ENCODE results near the gene SNX8. TPM values are rescaled to one million over a fixed set of nuclear protein-coding genes. Genes with fewer than 3 reads are reported as not detected.

SNX8 gene
- total and polyA plus RNA-seq, 2 of the 4 experiments (the other 2 are of a cell fraction) = 7.7 to 55.9 TPM

GRCh38 chr7:2295936-2296620 lies 18.2 kb downstream of the SNX8 start:
- Histone ChIP-seq H2AK5ac (ENCODE audit: low read depth, low read length) (no peak overlapping the region), H3K27ac (ENCODE audit: insufficient read depth, low read length) (no peak overlapping the region), H4K8ac (ENCODE audit: low read depth in 2 of 2, low read length in 2 of 2) (no peak overlapping the region), H3K14ac (replicated peaks; ENCODE audit: low read depth, low read length) (no peak overlapping the region), H4K91ac (ENCODE audit: insufficient read depth, low read depth, low read length) (no peak overlapping the region), H3K9ac (ENCODE audit: low read depth, low read length) (no peak overlapping the region), H3K18ac (ENCODE audit: low read depth, low read length) (no peak overlapping the region), H3K4me1 (ENCODE audit: control insufficient read depth, insufficient read depth, low read length) (peaks cover 8% of the 10 kb centered on the region), H2AFZ (replicated peaks; ENCODE audit: low read length, poor library complexity) (no peak overlapping the region), H3K27me3 (ENCODE audit: control insufficient read depth, insufficient read depth, low read length) (no peaks in the 10 kb centered on the region), H2BK20ac (ENCODE audit: low read depth, low read length) (no peak overlapping the region), H3K4ac (ENCODE audit: low read depth, low read length) (no peak overlapping the region), H2BK120ac (ENCODE audit: low read depth, low read length) (no peak overlapping the region), H4K5ac (ENCODE audit: low read depth, low read length) (no peak overlapping the region), H2AK9ac (replicated peaks; ENCODE audit: low read depth, low read length, poor library complexity) (no peak overlapping the region), H4K20me1 (ENCODE audit: insufficient read depth, low read length) (peaks cover 4% of the 10 kb centered on the region), H3K9me3 (ENCODE audit: control insufficient read depth, insufficient read depth, low read length) (no peaks in the 10 kb centered on the region), H3K79me1 (ENCODE audit: low read depth in 1 of 2, low read length in 2 of 2) (peaks cover 29 to 59% of the 10 kb centered on the region in 2 experiments), H2BK15ac (ENCODE audit: low read depth, low read length) (no peak overlapping the region), H2BK5ac (ENCODE audit: low read depth, low read length, poor library complexity, severe bottlenecking) (no peak overlapping the region), H3K4me3 (ENCODE audit: insufficient read depth, low read depth, low read length) (no peak overlapping the region), H3K4me2 (ENCODE audit: low read depth, low read length) (no peak overlapping the region), H3K23ac (ENCODE audit: low read depth, low read length) (no peak overlapping the region), H3K56ac (ENCODE audit: extremely low read depth, insufficient read depth, low read length) (no peak overlapping the region), H3K9me1 (ENCODE audit: insufficient read depth, low read length) (peaks cover 10% of the 10 kb centered on the region), H3K36me3 (ENCODE audit: control insufficient read depth, insufficient read depth, low read length) (no peaks in the 10 kb centered on the region)
- BruUV-seq (replicated peaks) = no TSS peak
- in situ Hi-C loops (cut with MboI; ENCODE audit: low sequenced_read_pairs) = no loop called here
- ChIA-PET CTCF (no interaction called here), POLR2A (ENCODE audit: unreplicated experiment) (no interaction called here)
- no CpG with 5 or more reads among the region's 6 CpGs for WGBS, 2 experiments (ENCODE audit: extremely low coverage in 2 of 2, insufficient read length in 1 of 2)
- intact Hi-C loops (cut with micrococcal nuclease) = no loop called here
- ATAC-seq (ENCODE audit: low read depth) (no peak), DNase-seq (no peak)
- dilution Hi-C loops (cut with HindIII; ENCODE audit: low sequenced_read_pairs, unreplicated experiment) = no loop called here
- TF ChIP-seq RCOR1 (IDR thresholded peaks at IDR 0.05; ENCODE audit: insufficient replicate concordance, low read length) (no peak), FOS (IDR thresholded peaks at IDR 0.05; ENCODE audit: low read depth, low read length) (no peak), MXI1 (IDR thresholded peaks at IDR 0.05; ENCODE audit: borderline replicate concordance, low read depth, low read length) (no peak), MAZ (IDR thresholded peaks at IDR 0.05; ENCODE audit: borderline replicate concordance, low read depth, low read length) (no peak), POLR2A (IDR thresholded peaks at IDR 0.05; ENCODE audit: low read depth, low read length) (no peak), SMC3 (IDR thresholded peaks at IDR 0.05; ENCODE audit: low read depth, low read length) (no peak), USF2 (IDR thresholded peaks at IDR 0.05; ENCODE audit: low read depth, low read length) (no peak), CEBPB (IDR thresholded peaks at IDR 0.05; ENCODE audit: low read depth, low read length) (no peak), CHD1 (IDR thresholded peaks at IDR 0.05; ENCODE audit: low read depth, low read length) (no peak), NFE2L2 (IDR thresholded peaks at IDR 0.05; ENCODE audit: low read depth, low read length) (no peak), BHLHE40 (IDR thresholded peaks at IDR 0.05; ENCODE audit: low read depth, low read length) (no peak), RFX5 (IDR thresholded peaks at IDR 0.05; ENCODE audit: low read depth, low read length) (no peak), MAFK (IDR thresholded peaks at IDR 0.05; ENCODE audit: low read depth, low read length) (no peak), ELK1 (IDR thresholded peaks at IDR 0.05; ENCODE audit: borderline replicate concordance, low read depth, low read length) (no peak), RAD21 (IDR thresholded peaks at IDR 0.05; ENCODE audit: low read length) (no peak)
- TF ChIP-seq, protein P1, sequence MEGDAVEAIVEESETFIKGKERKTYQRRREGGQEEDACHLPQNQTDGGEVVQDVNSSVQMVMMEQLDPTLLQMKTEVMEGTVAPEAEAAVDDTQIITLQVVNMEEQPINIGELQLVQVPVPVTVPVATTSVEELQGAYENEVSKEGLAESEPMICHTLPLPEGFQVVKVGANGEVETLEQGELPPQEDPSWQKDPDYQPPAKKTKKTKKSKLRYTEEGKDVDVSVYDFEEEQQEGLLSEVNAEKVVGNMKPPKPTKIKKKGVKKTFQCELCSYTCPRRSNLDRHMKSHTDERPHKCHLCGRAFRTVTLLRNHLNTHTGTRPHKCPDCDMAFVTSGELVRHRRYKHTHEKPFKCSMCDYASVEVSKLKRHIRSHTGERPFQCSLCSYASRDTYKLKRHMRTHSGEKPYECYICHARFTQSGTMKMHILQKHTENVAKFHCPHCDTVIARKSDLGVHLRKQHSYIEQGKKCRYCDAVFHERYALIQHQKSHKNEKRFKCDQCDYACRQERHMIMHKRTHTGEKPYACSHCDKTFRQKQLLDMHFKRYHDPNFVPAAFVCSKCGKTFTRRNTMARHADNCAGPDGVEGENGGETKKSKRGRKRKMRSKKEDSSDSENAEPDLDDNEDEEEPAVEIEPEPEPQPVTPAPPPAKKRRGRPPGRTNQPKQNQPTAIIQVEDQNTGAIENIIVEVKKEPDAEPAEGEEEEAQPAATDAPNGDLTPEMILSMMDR (conservative IDR thresholded peaks at IDR 0.05; ENCODE audit: low read depth, low read length) = no peak

All from IMR-90 (cell line).